ENCODE data around the gene KCNK2.

The KCNK2 gene

DNA sequence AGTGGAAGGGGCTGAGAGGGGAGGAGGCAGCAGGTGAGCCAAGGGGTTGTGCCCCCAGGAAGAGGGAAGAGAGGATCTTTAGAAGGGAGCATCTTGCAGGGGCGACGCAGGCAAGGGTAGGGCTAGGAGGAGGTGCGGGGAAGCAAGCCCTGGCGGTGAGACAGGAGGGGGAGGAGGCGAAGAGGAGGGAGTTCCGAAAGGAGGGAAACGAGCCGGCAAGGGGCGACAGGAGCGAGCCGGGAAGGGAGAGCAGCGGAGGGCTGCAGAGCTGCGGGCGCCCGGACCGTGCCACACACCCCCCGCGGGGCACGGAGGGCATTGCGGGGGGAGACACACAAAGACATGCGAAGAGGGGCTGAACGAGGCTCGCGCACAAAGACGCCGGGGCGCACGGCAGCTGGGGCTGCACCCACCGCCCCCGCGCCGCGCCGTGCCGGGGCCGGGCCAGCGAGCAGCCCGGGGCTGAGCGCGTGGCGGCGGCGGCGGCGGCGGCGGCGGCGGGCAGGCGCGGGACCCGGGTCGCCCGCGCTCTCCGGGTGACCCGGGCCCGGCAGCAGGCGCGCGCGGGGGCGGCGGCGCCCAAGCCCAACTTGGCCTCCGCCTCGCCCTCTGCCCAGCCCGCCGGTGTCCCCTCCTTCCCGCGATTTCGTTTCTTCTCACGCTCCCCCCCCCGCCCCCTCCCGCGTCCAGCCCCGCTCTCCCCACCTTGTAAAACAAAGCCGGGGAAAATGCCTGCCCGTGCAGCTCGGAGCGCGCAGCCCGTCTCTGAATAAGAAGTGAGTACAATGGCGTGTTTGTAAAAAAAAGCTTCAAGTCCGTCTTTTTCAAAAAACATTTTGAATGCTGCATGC, at the start of gene KCNK2:
Gene KCNK2, plus strand, starts transcription at position 206 of the 851 bp plus-strand sequence. CDS start 649 bp downstream, outside the sequence.
- in situ Hi-C loops (cut with HindIII; ENCODE audit: low sequenced_read_pairs): loop anchor here (5.0 kb wide), 1 partner anchor 35 kb away; no protein-coding TSS in a partner anchor

DNA sequence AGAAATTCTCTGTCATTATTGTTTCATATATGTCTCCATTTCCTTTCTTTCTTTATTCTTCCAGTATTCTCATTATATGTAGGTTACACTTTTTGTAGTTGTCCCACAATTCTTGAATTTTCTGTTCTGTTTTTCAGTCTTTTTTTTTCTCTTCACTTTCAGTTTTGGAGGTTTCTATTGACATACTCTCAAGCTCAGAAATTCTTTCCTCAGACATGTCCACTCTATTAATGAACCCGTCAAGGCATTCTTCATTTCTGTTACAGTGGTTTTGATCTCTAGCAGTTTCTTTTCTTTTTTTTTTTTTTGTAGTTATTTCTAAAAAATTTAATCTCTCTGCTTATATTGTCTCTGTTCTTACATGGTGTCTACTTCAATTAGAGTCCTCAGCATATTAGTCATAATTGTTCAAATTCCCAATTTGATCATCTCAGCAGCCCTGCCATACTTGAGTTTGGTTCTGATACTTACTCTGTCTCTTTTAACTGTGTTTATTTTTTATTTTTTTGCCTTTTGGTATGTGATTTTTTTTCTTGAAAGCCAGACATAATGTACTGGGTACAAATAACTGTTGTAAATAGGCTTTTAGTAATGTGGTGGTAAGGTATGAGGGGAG, 49.5 kb upstream of the KCNK2 start:
- in situ Hi-C loops (cut with HindIII; ENCODE audit: low sequenced_read_pairs): no loop called here

GRCh38 chr1:215040190-215040589, 42.3 kb upstream of the KCNK2 start:
- in situ Hi-C loops (cut with HindIII; ENCODE audit: low sequenced_read_pairs): no loop called here

DNA sequence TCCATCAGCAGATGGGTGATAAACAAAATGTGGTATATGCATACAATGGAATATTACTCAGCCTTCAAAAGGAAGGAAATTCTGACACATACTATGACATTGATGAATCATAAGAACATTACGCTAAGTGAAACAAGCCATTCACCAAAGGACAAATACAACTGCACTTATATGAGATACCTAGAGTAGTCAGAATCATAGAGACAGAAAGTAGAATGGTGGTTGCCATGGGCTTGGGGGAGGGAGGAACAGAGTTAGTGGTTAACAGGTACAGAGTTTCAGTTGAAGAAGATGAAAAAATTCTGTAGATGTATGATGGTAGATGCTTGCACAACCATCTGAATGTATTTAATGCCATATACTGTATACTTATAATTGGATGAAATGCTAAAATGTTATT, 39.1 kb upstream of the KCNK2 start:
- in situ Hi-C loops (cut with HindIII; ENCODE audit: low sequenced_read_pairs): no loop called here

DNA sequence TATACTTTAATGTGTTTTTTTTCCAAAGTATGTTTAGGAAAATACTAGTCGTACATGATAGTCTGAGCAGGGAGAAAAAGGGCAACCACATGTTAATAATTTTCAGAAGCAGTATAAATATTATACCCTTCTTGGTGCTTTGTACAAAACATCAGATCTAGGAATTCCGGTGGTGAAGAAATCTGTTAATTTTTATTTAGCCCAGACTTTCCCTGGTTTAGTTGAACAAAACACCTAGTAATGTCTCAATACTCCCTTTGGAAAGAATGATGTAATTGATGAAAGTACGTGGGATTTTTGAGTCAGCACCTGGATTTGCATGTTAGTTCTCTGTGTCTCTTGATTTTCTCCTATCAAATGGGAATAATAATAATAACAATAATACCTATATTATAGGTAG, 38.4 kb upstream of the KCNK2 start:
- in situ Hi-C loops (cut with HindIII; ENCODE audit: low sequenced_read_pairs): no loop called here

- in situ Hi-C loops (cut with HindIII; ENCODE audit: low sequenced_read_pairs): no loop called here
Measured at GRCh38 chr1:215045698-215046308, 36.7 kb upstream of the KCNK2 start.

DNA sequence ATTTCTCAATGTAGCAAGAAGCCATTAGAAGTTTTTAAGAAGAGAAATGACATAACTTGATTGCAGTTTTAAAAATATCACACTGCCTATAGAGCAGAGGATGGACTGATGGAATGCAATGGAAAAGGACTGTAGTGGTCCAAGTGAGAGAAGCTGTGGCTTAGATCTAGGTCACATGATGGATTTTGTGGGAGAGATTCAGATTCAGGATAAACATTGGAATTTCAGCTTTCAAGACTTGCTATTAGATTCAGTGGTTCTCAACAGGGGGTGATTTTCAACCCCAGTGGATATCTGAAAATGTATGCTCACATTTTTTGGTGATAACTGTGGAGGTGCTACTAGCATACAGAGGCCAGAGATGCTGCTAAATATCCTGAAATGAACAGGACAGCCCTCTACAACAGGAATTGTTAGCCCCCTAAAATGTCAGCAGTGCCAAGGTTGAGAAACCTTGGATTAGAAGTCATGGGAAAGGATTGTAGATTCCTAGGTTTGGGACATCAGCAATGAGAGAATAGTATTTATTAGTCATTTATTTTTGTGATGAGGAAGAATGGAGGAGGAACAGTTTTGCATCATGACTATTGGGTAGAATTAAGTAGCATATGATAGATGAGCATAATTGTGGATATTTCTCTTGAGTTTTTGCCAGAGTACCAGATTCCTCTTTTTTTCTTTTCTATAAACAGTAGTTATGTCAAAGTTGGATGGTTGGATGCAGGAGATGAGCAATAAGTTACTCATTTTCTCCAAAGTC, 30.1 kb upstream of the KCNK2 start:
- in situ Hi-C loops (cut with HindIII; ENCODE audit: low sequenced_read_pairs): no loop called here

DNA sequence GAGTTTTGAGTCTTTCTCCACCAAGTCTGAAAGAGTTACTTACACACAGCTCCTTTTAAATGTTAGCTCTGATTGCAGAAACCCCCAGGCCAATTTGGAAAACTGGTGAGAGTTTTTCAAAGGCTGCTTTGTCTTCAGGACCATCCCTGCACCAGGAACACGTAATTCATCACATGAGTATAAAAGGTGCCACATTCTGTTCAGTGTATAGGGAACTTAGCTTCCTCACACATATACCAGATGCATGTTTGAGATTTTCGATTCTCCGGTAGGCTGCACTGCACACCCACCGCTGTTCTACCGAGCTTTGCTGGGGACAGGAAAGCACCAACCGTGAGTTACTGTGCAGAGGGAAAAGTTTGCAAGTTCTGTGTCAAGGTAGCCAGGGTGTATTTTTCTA, 28.3 kb upstream of the KCNK2 start:
- in situ Hi-C loops (cut with HindIII; ENCODE audit: low sequenced_read_pairs): no loop called here

- in situ Hi-C loops (cut with HindIII; ENCODE audit: low sequenced_read_pairs): no loop called here
Measured at GRCh38 chr1:215055281-215055935, 27.1 kb upstream of the KCNK2 start.

GRCh38 chr1:215056584-215056983, 26.0 kb upstream of the KCNK2 start:
- in situ Hi-C loops (cut with HindIII; ENCODE audit: low sequenced_read_pairs): no loop called here

GRCh38 chr1:215059947-215060346, 22.6 kb upstream of the KCNK2 start:
- in situ Hi-C loops (cut with HindIII; ENCODE audit: low sequenced_read_pairs): loop anchor here (5.0 kb wide), 1 partner anchor 58 kb away; no protein-coding TSS in a partner anchor

DNA sequence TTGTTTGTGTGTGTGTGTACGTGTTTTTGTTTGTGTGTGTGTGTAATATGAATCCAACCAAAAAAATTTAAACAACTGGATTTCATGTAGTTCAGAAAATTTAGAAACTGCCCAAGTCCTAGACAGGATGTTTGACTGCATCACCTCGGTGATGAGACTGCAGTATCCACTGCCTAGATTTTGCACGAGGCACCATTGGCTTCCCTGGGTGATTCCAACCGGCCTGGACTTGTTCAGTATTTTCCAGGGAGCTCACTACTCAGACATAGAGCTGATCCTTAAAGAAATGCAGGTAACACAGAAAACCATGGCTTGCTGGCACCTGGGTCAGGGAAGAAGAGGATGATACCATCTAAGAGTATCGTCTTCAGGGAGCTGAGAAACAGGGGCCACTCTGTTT, 18.2 kb upstream of the KCNK2 start:
- in situ Hi-C loops (cut with HindIII; ENCODE audit: low sequenced_read_pairs): loop anchor here (5.0 kb wide), 1 partner anchor 62 kb away; no protein-coding TSS in a partner anchor

DNA sequence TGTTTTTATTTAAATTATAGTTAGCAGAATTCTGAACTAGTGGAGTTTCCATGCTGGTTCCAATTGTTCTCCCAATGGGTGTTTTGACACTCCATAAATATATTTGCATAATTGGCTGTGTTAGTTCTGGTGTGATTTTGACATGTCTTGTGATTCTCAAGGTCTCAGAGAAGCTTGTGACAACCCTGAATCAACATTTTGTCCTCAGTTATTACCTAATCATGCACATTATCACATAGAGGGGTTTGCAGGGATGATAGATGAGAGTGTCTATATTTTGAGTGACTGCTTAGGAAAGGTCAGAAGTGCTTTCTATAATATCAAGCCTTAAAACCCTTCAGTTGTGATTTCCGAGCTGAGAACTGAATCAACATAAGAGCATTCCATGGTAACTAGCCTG, 11.5 kb upstream of the KCNK2 start:
- in situ Hi-C loops (cut with HindIII; ENCODE audit: low sequenced_read_pairs): no loop called here

- in situ Hi-C loops (cut with HindIII; ENCODE audit: low sequenced_read_pairs): no loop called here
Measured at GRCh38 chr1:215076322-215076721, 6.2 kb upstream of the KCNK2 start.

DNA sequence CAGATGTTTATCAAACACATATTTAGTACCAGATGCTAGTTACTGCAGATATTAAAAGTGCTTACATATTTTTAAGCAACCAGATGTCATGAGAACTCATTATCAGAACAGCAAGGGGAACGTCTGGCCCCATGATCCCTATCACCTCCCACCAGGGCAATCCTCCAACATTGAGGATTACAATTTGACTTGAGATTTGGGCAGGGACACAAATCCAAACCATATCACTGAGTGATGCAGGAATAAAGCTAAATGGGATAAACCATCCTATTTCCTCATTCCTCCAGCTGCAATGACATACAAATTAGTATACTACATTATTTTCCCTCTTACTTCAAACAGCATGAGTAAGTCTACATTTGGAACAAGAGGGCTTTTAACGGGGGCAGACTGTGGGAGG, 3.1 kb upstream of the KCNK2 start:
- in situ Hi-C loops (cut with HindIII; ENCODE audit: low sequenced_read_pairs): no loop called here

GRCh38 chr1:215081661-215082531, 641 bp upstream of the KCNK2 start:
- in situ Hi-C loops (cut with HindIII; ENCODE audit: low sequenced_read_pairs): loop anchor here (5.0 kb wide), 1 partner anchor 35 kb away; no protein-coding TSS in a partner anchor

DNA sequence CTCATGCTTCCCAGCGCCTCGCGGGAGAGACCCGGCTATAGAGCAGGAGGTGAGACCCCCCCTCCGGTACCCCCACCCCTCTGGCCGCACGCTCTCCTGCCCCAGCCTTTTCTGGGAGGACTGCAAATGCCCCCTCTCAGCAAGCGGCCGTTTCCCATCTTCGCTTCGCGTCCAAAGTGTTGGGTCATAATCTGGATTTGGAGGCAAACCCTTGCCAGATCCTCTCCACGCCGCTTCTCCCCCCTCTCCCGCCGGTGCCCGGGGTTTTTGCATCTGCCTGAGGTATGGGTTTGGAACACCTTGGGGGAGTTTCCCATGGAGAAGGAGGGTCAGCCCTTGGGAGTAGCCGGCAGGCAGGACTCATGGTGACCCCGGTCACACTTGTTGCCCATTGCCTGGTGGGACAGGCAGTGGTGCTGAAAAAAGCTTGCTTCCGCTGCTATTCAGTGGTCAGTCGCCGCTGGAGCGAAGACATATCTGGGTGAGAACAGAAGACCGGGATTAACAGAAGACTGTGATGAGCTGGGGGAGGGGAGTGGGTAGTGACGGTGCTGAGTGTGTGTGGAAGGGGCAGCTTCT, 935 bp downstream of the KCNK2 start:
- in situ Hi-C loops (cut with HindIII; ENCODE audit: low sequenced_read_pairs): loop anchor here (5.0 kb wide), 1 partner anchor 34 kb away; no protein-coding TSS in a partner anchor

GRCh38 chr1:215084621-215085020, 2.1 kb downstream of the KCNK2 start:
- in situ Hi-C loops (cut with HindIII; ENCODE audit: low sequenced_read_pairs): loop anchor here (5.0 kb wide), 1 partner anchor 33 kb away; no protein-coding TSS in a partner anchor

DNA sequence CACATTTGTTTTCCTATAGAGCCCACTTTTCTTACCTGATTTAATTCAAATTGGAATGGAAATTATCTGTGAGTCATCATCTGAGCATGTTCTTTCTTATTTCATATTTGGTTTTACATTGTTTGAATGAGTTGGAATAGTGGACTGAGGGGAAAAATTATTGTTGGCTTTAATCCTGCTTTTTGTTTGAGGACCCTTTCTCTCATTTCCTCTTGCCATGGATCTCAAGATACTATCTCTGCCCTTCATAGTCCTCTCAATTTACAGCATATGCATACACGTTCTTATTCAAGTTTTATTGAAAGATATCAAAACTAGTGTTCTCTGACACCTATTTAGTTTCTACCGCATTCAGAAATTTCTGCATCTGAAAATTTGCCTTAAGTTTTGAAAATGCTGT, 5.1 kb downstream of the KCNK2 start:
- in situ Hi-C loops (cut with HindIII; ENCODE audit: low sequenced_read_pairs): no loop called here

Data from endothelial cell of hepatic sinusoid (primary cell).